Adipocyte (in vitro differentiated cells): ENCODE results near the gene KIAA0825.

Source experiments
- DNase-seq: peaks from one replicate; pipeline ENCODE4 v3.0.0-alpha.2; 2015; ENCODE audit warnings: low read depth
- H3K27me3 ChIP-seq: replicated peaks from 2 replicates; pipeline ENCODE4 v1.7.0; 2013; ENCODE audit warnings: mild to moderate bottlenecking, low read length, moderate library complexity; ENCODE audit not compliant: control insufficient read depth, insufficient read depth
- H3K36me3 ChIP-seq: 2 replicates; pipeline ENCODE4 v1.7.0; 2013; ENCODE audit warnings: low read length, mild to moderate bottlenecking, moderate library complexity; ENCODE audit not compliant: control insufficient read depth, insufficient read depth, severe bottlenecking
- H3K4me1 ChIP-seq: 2 replicates; pipeline ENCODE4 v1.7.0; 2013; ENCODE audit warnings: mild to moderate bottlenecking, low read length, moderate library complexity; ENCODE audit not compliant: control insufficient read depth, insufficient read depth
- H3K4me3 ChIP-seq: 2 replicates; pipeline ENCODE4 v1.7.0; 2013; ENCODE audit warnings: mild to moderate bottlenecking, low read length, moderate library complexity
- H3K9ac ChIP-seq: 2 replicates; pipeline ENCODE4 v1.7.0; 2013; ENCODE audit warnings: mild to moderate bottlenecking, low read length, moderate library complexity
- H3K9me3 ChIP-seq: 2 replicates; pipeline ENCODE4 v1.7.0; 2013; ENCODE audit warnings: mild to moderate bottlenecking, low read length, moderate library complexity; ENCODE audit not compliant: control insufficient read depth

Gene KIAA0825

GRCh38 chr5:94288937-94289336 is 329.5 kb downstream of the KIAA0825 start:
- DNase-seq = peak; percentile 63
- peaks cover 1% of the 10 kb centered on the region for H3K9me3 ChIP-seq
- peak overlapping the region; percentile 50 for H3K4me3 ChIP-seq
- H3K9ac ChIP-seq = peak overlapping the region; percentile 75
- peaks cover 12% of the 10 kb centered on the region for H3K4me1 ChIP-seq
- no peaks in the 10 kb centered on the region for H3K36me3 ChIP-seq
- no peaks in the 10 kb centered on the region for H3K27me3 ChIP-seq

GRCh38 chr5:94285984-94286383 is 332.4 kb downstream of the KIAA0825 start:
- Histone ChIP-seq H3K36me3 (no peaks in the 10 kb centered on the region), H3K9ac (no peak overlapping the region), H3K4me3 (no peak overlapping the region), H3K4me1 (peaks cover 12% of the 10 kb centered on the region), H3K27me3 (no peaks in the 10 kb centered on the region), H3K9me3 (no peaks in the 10 kb centered on the region)
- DNase-seq = no peak

GRCh38 chr5:94283093-94283492 is 335.3 kb downstream of the KIAA0825 start:
- H3K36me3 ChIP-seq = no peaks in the 10 kb centered on the region
- no peak for DNase-seq
- H3K4me1 ChIP-seq = no peaks in the 10 kb centered on the region
- H3K9me3 ChIP-seq = no peaks in the 10 kb centered on the region
- no peaks in the 10 kb centered on the region for H3K27me3 ChIP-seq
- H3K9ac ChIP-seq = no peak overlapping the region
- H3K4me3 ChIP-seq = no peak overlapping the region

- H3K9me3 ChIP-seq = no peaks in the 10 kb centered on the region
- H3K4me1 ChIP-seq = peaks cover 2% of the 10 kb centered on the region
- no peaks in the 10 kb centered on the region for H3K27me3 ChIP-seq
- no peaks in the 10 kb centered on the region for H3K36me3 ChIP-seq
- no peak for DNase-seq
- H3K4me3 ChIP-seq = no peak overlapping the region
- no peak overlapping the region for H3K9ac ChIP-seq
Measured at GRCh38 chr5:94281236-94281801, 337.1 kb downstream of the KIAA0825 start.

- Histone ChIP-seq H3K27me3 (no peaks in the 10 kb centered on the region), H3K36me3 (no peaks in the 10 kb centered on the region), H3K9ac (no peak overlapping the region), H3K4me1 (peaks cover 7% of the 10 kb centered on the region), H3K4me3 (no peak overlapping the region), H3K9me3 (no peaks in the 10 kb centered on the region)
- DNase-seq = peak; percentile 17
Measured at GRCh38 chr5:94276751-94277150, 341.7 kb downstream of the KIAA0825 start.

- Histone ChIP-seq H3K27me3 (no peaks in the 10 kb centered on the region), H3K4me1 (peaks cover 7% of the 10 kb centered on the region), H3K9me3 (no peaks in the 10 kb centered on the region), H3K4me3 (no peak overlapping the region), H3K9ac (no peak overlapping the region), H3K36me3 (no peaks in the 10 kb centered on the region)
- peak; percentile 24 for DNase-seq
Measured at GRCh38 chr5:94276048-94276447, 342.4 kb downstream of the KIAA0825 start.

- H3K27me3 ChIP-seq = no peaks in the 10 kb centered on the region
- H3K9ac ChIP-seq = no peak overlapping the region
- no peaks in the 10 kb centered on the region for H3K36me3 ChIP-seq
- no peak for DNase-seq
- H3K9me3 ChIP-seq = peaks cover 5% of the 10 kb centered on the region
- H3K4me1 ChIP-seq = peaks cover 7% of the 10 kb centered on the region
- no peak overlapping the region for H3K4me3 ChIP-seq
Measured at GRCh38 chr5:94274707-94275106, 343.7 kb downstream of the KIAA0825 start.

- Histone ChIP-seq H3K4me1 (peaks cover 9% of the 10 kb centered on the region), H3K4me3 (no peak overlapping the region), H3K9ac (no peak overlapping the region), H3K36me3 (no peaks in the 10 kb centered on the region), H3K27me3 (no peaks in the 10 kb centered on the region), H3K9me3 (peaks cover 10% of the 10 kb centered on the region)
- no peak for DNase-seq
Measured at GRCh38 chr5:94268226-94268625, 350.2 kb downstream of the KIAA0825 start.

GRCh38 chr5:94267350-94267899 is 351.0 kb downstream of the KIAA0825 start:
- no peak for DNase-seq
- H3K36me3 ChIP-seq = no peaks in the 10 kb centered on the region
- no peak overlapping the region for H3K9ac ChIP-seq
- no peak overlapping the region for H3K4me3 ChIP-seq
- peaks cover 10% of the 10 kb centered on the region for H3K9me3 ChIP-seq
- H3K27me3 ChIP-seq = no peaks in the 10 kb centered on the region
- peaks cover 9% of the 10 kb centered on the region for H3K4me1 ChIP-seq

GRCh38 chr5:94266170-94266569 is 352.2 kb downstream of the KIAA0825 start:
- peaks cover 9% of the 10 kb centered on the region for H3K4me1 ChIP-seq
- no peak overlapping the region for H3K9ac ChIP-seq
- peak; percentile 32 for DNase-seq
- peaks cover 10% of the 10 kb centered on the region for H3K9me3 ChIP-seq
- no peak overlapping the region for H3K4me3 ChIP-seq
- H3K36me3 ChIP-seq = no peaks in the 10 kb centered on the region
- H3K27me3 ChIP-seq = no peaks in the 10 kb centered on the region

GRCh38 chr5:94263068-94263467 is 355.3 kb downstream of the KIAA0825 start:
- Histone ChIP-seq H3K4me1 (peaks cover 11% of the 10 kb centered on the region), H3K4me3 (no peak overlapping the region), H3K36me3 (no peaks in the 10 kb centered on the region), H3K27me3 (no peaks in the 10 kb centered on the region), H3K9ac (no peak overlapping the region), H3K9me3 (no peaks in the 10 kb centered on the region)
- DNase-seq = no peak

- Histone ChIP-seq H3K9ac (no peak overlapping the region), H3K4me1 (peaks cover 2% of the 10 kb centered on the region), H3K9me3 (no peaks in the 10 kb centered on the region), H3K36me3 (no peaks in the 10 kb centered on the region), H3K27me3 (no peaks in the 10 kb centered on the region), H3K4me3 (no peak overlapping the region)
- no peak for DNase-seq
Measured at GRCh38 chr5:94260096-94260495, 358.3 kb downstream of the KIAA0825 start.
